Activated CD4-positive, CD25-positive, alpha-beta regulatory T cell (primary cell): ENCODE results near the gene DRC1.

Experiments
- DNase-seq, 4 experiments: peaks; one replicate each; lab custom pipeline; 2025; lab: John Stamatoyannopoulos, UW

DRC1 gene

GRCh38 chr2:26493566-26493965 lies 91.8 kb downstream of the DRC1 start:
- no peak for DNase-seq

DNA sequence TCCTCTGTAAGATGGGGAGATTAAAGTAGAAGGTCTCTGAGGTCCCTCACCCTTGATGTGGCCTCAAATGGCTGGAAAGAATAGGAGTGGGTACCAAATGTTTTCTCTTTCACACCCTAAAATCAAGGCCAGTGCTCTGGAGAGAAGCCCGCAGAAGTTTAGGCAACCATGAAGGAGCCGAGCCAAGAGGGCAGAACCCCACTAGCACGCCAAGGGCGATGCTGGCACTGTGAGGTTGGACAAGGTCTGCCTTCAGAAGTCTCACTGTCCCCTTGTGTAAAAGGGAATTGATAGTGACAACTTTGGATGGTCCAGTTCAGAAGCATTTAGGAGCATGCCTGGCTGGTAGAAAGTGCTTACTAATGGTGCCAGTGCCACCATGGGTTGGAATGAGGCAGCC lies 92.5 kb downstream of the DRC1 start:
- DNase-seq: no peak

GRCh38 chr2:26494891-26495290 lies 93.2 kb downstream of the DRC1 start:
- no peak for DNase-seq

GRCh38 chr2:26495705-26496297 lies 94.1 kb downstream of the DRC1 start:
- no peak for DNase-seq

- no peak for DNase-seq
These were observed 98.7 kb downstream of the DRC1 start for GRCh38 chr2:26500406-26500805.

DNA sequence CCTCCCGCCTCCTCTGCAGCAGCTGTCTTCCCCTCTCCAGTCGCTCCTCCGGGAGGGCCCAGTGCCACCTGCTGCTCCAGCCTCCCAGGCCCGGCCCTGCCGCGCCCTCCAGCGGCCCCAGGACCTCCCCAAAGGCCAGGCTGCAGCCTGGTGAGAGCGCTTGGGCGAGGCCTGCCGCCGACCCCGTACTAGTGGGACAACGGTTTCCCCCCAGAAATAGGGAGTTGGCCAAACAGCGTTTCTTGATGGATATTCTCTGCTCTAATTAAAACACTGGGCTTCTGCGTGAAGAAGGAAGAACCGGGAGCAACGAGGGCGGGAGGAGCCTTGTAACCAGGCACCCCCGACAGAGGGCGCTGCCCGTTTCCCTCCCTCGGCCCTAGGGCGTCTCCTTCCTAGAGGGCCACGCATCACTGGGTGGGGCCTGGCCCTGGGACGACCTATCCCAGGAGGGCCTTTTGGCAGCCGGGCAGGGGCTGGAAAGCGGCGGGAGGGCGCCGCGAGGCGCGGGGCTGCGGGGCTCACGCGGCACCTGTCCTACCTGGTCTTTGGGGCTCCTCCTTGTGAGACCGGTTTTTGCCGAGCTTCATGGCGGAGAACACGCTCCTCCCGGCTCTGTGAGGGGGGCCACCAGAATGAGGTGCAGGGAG lies 101.6 kb downstream of the DRC1 start:
- DNase-seq: peak; percentile 38 to 68 (median 56)

DNA sequence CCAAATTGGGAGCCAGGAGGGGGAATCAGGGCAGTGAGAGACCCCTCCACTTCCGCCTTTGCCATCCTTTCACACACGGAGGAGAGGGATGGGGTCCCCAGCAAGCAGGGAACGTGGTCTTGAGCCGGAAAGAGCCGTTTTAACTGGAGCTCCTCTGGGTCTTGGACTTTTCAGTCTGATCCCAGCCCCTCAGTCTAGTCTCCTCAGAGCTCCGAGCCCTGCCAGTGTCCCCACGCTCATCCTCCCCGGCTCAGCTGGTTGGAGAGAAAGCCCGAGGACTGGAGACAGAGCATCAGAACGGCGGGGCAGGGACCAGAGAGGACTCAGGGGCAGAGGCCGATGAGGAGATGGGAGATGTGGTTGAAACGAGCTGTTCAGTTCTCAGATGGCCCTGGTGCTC lies 102.3 kb downstream of the DRC1 start:
- DNase-seq: no peak

DNA sequence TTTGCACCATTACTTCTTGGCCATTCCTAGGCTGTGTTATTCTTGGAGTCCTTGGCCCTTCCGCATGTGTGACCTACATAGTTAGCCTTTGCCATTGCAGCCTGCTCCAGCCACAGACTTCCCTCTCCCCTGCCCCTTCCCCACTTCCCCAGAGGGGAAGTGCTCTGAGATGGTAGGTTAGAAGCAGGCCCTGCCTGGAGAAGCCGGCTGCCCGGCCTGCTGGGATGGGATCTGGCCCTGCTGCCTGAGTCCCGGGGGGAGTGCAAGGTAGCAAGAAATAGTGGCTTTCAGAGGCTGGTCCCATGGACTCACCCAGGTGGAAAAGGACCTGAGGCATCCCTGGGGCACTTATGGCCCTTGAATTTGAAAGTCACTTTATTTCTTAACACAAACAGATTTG lies 104.6 kb downstream of the DRC1 start:
- DNase-seq: no peak
